HG03108 (cell line): ENCODE measurements around the gene PACS1.
A peak's percentile ranks its signal among the peaks of the same experiment; 100 is the strongest.
"Not testable (repeated sequence)": the region's sequence is repeated elsewhere in the genome, so short reads cannot be mapped to it uniquely, and the experiment has no call there.

Experiments
- ATAC-seq: cut with Tn5 transposase; IDR thresholded peaks from one replicate; pipeline ENCODE4 v1.9.1; 2021; ENCODE audit warnings: moderate library complexity; ENCODE audit not compliant: unreplicated experiment

Gene PACS1

GRCh38 chr11:66106786-66107599 is 36.9 kb downstream of the PACS1 start:
- ATAC-seq: no peak

- no peak for ATAC-seq
Measured at GRCh38 chr11:66107600-66108510, 37.8 kb downstream of the PACS1 start.

- ATAC-seq: no peak
Measured at GRCh38 chr11:66109294-66109693, 39.2 kb downstream of the PACS1 start.

GRCh38 chr11:66111158-66111557 is 41.1 kb downstream of the PACS1 start:
- no peak for ATAC-seq

GRCh38 chr11:66112041-66112491 is 42.0 kb downstream of the PACS1 start:
- ATAC-seq: no peak

GRCh38 chr11:66112601-66113499 is 42.8 kb downstream of the PACS1 start:
- no peak for ATAC-seq

GRCh38 chr11:66114957-66115356 is 44.9 kb downstream of the PACS1 start:
- ATAC-seq: not testable (repeated sequence)

GRCh38 chr11:66115638-66116301 is 45.7 kb downstream of the PACS1 start:
- peak; percentile 60 for ATAC-seq

GRCh38 chr11:66116576-66117361 is 46.7 kb downstream of the PACS1 start:
- ATAC-seq: no peak

- no peak for ATAC-seq
Measured at GRCh38 chr11:66118847-66119246, 48.8 kb downstream of the PACS1 start.

- no peak for ATAC-seq
Measured at GRCh38 chr11:66119348-66120133, 49.5 kb downstream of the PACS1 start.

- no peak for ATAC-seq
Measured at GRCh38 chr11:66121466-66121865, 51.4 kb downstream of the PACS1 start.

- no peak for ATAC-seq
Measured at GRCh38 chr11:66123902-66124301, 53.8 kb downstream of the PACS1 start.

- no peak for ATAC-seq
Measured at GRCh38 chr11:66124564-66124963, 54.5 kb downstream of the PACS1 start.

- ATAC-seq: peak; percentile 39
Measured at GRCh38 chr11:66126064-66126463, 56.0 kb downstream of the PACS1 start.

GRCh38 chr11:66126808-66127555 is 56.9 kb downstream of the PACS1 start:
- ATAC-seq: peak; percentile 64

GRCh38 chr11:66130978-66131377 is 60.9 kb downstream of the PACS1 start:
- no peak for ATAC-seq
